ENCODE results near the gene MYH11. TPM values are rescaled to one million over a fixed set of nuclear protein-coding genes. Genes with fewer than 3 reads are reported as not detected.
"Not testable (repeated sequence)": the region's sequence is repeated elsewhere in the genome, so short reads cannot be mapped to it uniquely, and the experiment has no call there.

Gene MYH11
- polyA plus RNA-seq, 3 donors, result 0.06 TPM; not detected in 2

- Mint-ChIP-seq H3K4me3 (no peak overlapping the region), H3K27me3 (ENCODE audit: low read depth in 3 of 3) (no peaks in the 10 kb centered on the region), H3K27ac (peak overlapping the region in 6 of 7 donors; percentile 59 to 88 (median 84)), H3K9me3 (no peaks in the 10 kb centered on the region), H3K36me3 (peaks cover 45 to 49% of the 10 kb centered on the region in 2 donors), H3K4me1 (peaks cover 15% of the 10 kb centered on the region)
- no peak overlapping the region for H3K9ac ChIP-seq (ENCODE audit: insufficient read depth, low read length, poor library complexity, severe bottlenecking)
- 77% methylated on average over 2 of the region's 5 CpGs for WGBS (ENCODE audit: insufficient coverage)
- H4K20me1 ChIP-seq (ENCODE audit: insufficient read depth, low read length), result peaks cover 94% of the 10 kb centered on the region
- DNase-seq, result no peak
- no peak overlapping the region for H3K4me3 ChIP-seq (replicated peaks in 1 of 3; ENCODE audit: low read depth in 2 of 3, low read length in 3 of 3)
- H3K79me2 ChIP-seq (ENCODE audit: insufficient read depth, low read length), result peaks cover 95% of the 10 kb centered on the region
- H3K27me3 ChIP-seq (ENCODE audit: control insufficient read depth in 2 of 2, insufficient read depth in 2 of 2, low read length in 2 of 2), result no peaks in the 10 kb centered on the region
- peaks cover 13 to 69% of the 10 kb centered on the region in 2 donors for H3K36me3 ChIP-seq (replicated peaks in 1 of 2; ENCODE audit: control insufficient read depth in 1 of 2, insufficient read depth in 2 of 2, low read length in 2 of 2)
- no peaks in the 10 kb centered on the region for H3K9me3 ChIP-seq (replicated peaks in 1 of 2; ENCODE audit: control insufficient read depth in 1 of 2, insufficient read depth in 1 of 2, low read length in 2 of 2)
- intact Hi-C loops (cut with micrococcal nuclease), result no loop called here
- H3K27ac ChIP-seq (ENCODE audit: low read depth in 1 of 2, low read length in 2 of 2), result peak overlapping the region in 1 of 2 donors; percentile 65
- H3K4me1 ChIP-seq (ENCODE audit: control insufficient read depth in 1 of 2, insufficient read depth in 2 of 2, low read length in 2 of 2), result peaks cover 2 to 8% of the 10 kb centered on the region in 2 donors
- no peak for TF ChIP-seq CTCF (IDR thresholded peaks at IDR 0.05)
- no peak overlapping the region for H2AFZ ChIP-seq (ENCODE audit: insufficient read depth, low read depth, low read length, poor library complexity, severe bottlenecking)
- H3K4me2 ChIP-seq (replicated peaks; ENCODE audit: extremely low read depth, low read length, poor library complexity, severe bottlenecking), result no peak overlapping the region
Observed at GRCh38 chr16:15658556-15658955, 198.3 kb downstream of the MYH11 start.

GRCh38 chr16:15658149-15658548 is 198.7 kb downstream of the MYH11 start:
- TF ChIP-seq CTCF (IDR thresholded peaks at IDR 0.05), result no peak
- Histone ChIP-seq H3K27ac (ENCODE audit: low read depth in 1 of 2, low read length in 2 of 2) (peak overlapping the region in 1 of 2 donors; percentile 65), H2AFZ (ENCODE audit: insufficient read depth, low read depth, low read length, poor library complexity, severe bottlenecking) (no peak overlapping the region), H3K4me2 (replicated peaks; ENCODE audit: extremely low read depth, low read length, poor library complexity, severe bottlenecking) (no peak overlapping the region), H3K27me3 (ENCODE audit: control insufficient read depth in 2 of 2, insufficient read depth in 2 of 2, low read length in 2 of 2) (no peaks in the 10 kb centered on the region), H3K79me2 (ENCODE audit: insufficient read depth, low read length) (peaks cover 95% of the 10 kb centered on the region), H3K4me1 (ENCODE audit: control insufficient read depth in 1 of 2, insufficient read depth in 2 of 2, low read length in 2 of 2) (peaks cover 2 to 9% of the 10 kb centered on the region in 2 donors), H4K20me1 (ENCODE audit: insufficient read depth, low read length) (peaks cover 94% of the 10 kb centered on the region), H3K9ac (ENCODE audit: insufficient read depth, low read length, poor library complexity, severe bottlenecking) (no peak overlapping the region), H3K36me3 (replicated peaks in 1 of 2; ENCODE audit: control insufficient read depth in 1 of 2, insufficient read depth in 2 of 2, low read length in 2 of 2) (peaks cover 10 to 69% of the 10 kb centered on the region in 2 donors), H3K4me3 (replicated peaks in 1 of 3; ENCODE audit: low read depth in 2 of 3, low read length in 3 of 3) (no peak overlapping the region), H3K9me3 (replicated peaks in 1 of 2; ENCODE audit: control insufficient read depth in 1 of 2, insufficient read depth in 1 of 2, low read length in 2 of 2) (no peaks in the 10 kb centered on the region)
- Mint-ChIP-seq H3K4me1 (peaks cover 18% of the 10 kb centered on the region), H3K4me3 (no peak overlapping the region), H3K27ac (peak overlapping the region in 2 of 7 donors; percentile 26 to 70), H3K36me3 (peaks cover 45 to 49% of the 10 kb centered on the region in 2 donors), H3K9me3 (no peaks in the 10 kb centered on the region), H3K27me3 (ENCODE audit: low read depth in 3 of 3) (no peaks in the 10 kb centered on the region)
- 98% methylated on average over 5 of the region's 6 CpGs for WGBS (ENCODE audit: insufficient coverage)
- no peak for DNase-seq
- intact Hi-C loops (cut with micrococcal nuclease), result no loop called here

- not testable (repeated sequence) for H3K27ac Mint-ChIP-seq, H3K4me3 Mint-ChIP-seq
- peaks cover 34% of the 10 kb centered on the region in 2 donors for H3K36me3 Mint-ChIP-seq
Observed at GRCh38 chr16:15655561-15655960, 201.3 kb downstream of the MYH11 start.

More at GRCh38 chr16:15655561-15655960, 201.3 kb downstream of the MYH11 start:
- H2AFZ ChIP-seq (ENCODE audit: insufficient read depth, low read depth, low read length, poor library complexity, severe bottlenecking); H3K9me3 Mint-ChIP-seq; intact Hi-C loops (cut with micrococcal nuclease); DNase-seq; H3K4me3 ChIP-seq (replicated peaks in 1 of 3; ENCODE audit: low read depth in 2 of 3, low read length in 3 of 3); H3K27me3 ChIP-seq (ENCODE audit: control insufficient read depth in 2 of 2, insufficient read depth in 2 of 2, low read length in 2 of 2); H3K9ac ChIP-seq (ENCODE audit: insufficient read depth, low read length, poor library complexity, severe bottlenecking); H3K27me3 Mint-ChIP-seq (ENCODE audit: low read depth in 3 of 3); H3K4me2 ChIP-seq (replicated peaks; ENCODE audit: extremely low read depth, low read length, poor library complexity, severe bottlenecking); H3K27ac ChIP-seq (ENCODE audit: low read depth in 1 of 2, low read length in 2 of 2); H3K9me3 ChIP-seq (replicated peaks in 1 of 2; ENCODE audit: control insufficient read depth in 1 of 2, insufficient read depth in 1 of 2, low read length in 2 of 2): not testable (repeated sequence)
- Histone ChIP-seq H3K79me2 (ENCODE audit: insufficient read depth, low read length) (peaks cover 96% of the 10 kb centered on the region), H4K20me1 (ENCODE audit: insufficient read depth, low read length) (peaks cover 93% of the 10 kb centered on the region), H3K36me3 (replicated peaks in 1 of 2; ENCODE audit: control insufficient read depth in 1 of 2, insufficient read depth in 2 of 2, low read length in 2 of 2) (peaks cover 0 to 56% of the 10 kb centered on the region in 2 donors), H3K4me1 (ENCODE audit: control insufficient read depth in 1 of 2, insufficient read depth in 2 of 2, low read length in 2 of 2) (peaks cover 12 to 32% of the 10 kb centered on the region in 2 donors)
- H3K4me1 Mint-ChIP-seq, result peaks cover 34% of the 10 kb centered on the region
- WGBS (ENCODE audit: insufficient coverage), result no CpG with 5 or more reads among the region's 6 CpGs
